Kidney (tissue), 14 donors: Measurements from ENCODE around the gene TMBIM1. TPM values are rescaled to one million over a fixed set of nuclear protein-coding genes. Genes with fewer than 3 reads are reported as not detected.

ENCODE experiments used
- DNase-seq, 5 donors: peaks; one replicate each; pipeline ENCODE4 v3.0.0-alpha.2; 2013 to 2020
- FAIRE-seq: peaks from 2 replicates; lab custom pipeline; 2012; peaks lifted over from hg19 to GRCh38; lab: Jason Lieb, UNC
- H3K27ac ChIP-seq, 2 donors: one replicate each; pipeline ENCODE4 v1.7.0; 2013; ENCODE audit warnings: low read depth in 2 of 2, low read length in 2 of 2, inconsistent platforms in 1 of 2
- H3K27me3 ChIP-seq: one replicate; pipeline ENCODE4 v1.7.1; 2013; ENCODE audit warnings: low read length, inconsistent platforms; ENCODE audit not compliant: control insufficient read depth, insufficient read depth
- H3K36me3 ChIP-seq, 3 donors: one replicate each; pipeline versions ENCODE4 v1.7.0 to v1.7.1; 2013; ENCODE audit warnings: low read length in 3 of 3, control low read depth in 1 of 3, inconsistent platforms in 1 of 3; ENCODE audit not compliant: insufficient read depth in 3 of 3, control insufficient read depth in 2 of 3
- H3K4me1 ChIP-seq, 3 donors: one replicate each; pipeline versions ENCODE4 v1.7.0 to v1.7.1; 2013; ENCODE audit warnings: low read length in 3 of 3, inconsistent platforms in 1 of 3, low read depth in 1 of 3; ENCODE audit not compliant: control insufficient read depth in 2 of 3, insufficient read depth in 2 of 3
- H3K4me3 ChIP-seq, 3 donors: one replicate each; pipeline versions ENCODE4 v1.7.0 to v1.8.1; 2013; ENCODE audit warnings: low read length in 3 of 3, control low read depth in 1 of 3, inconsistent platforms in 1 of 3
- H3K9ac ChIP-seq, 3 donors: one replicate each; pipeline versions ENCODE4 v1.7.0 to v1.7.1; 2013; ENCODE audit warnings: low read length in 3 of 3, control low read depth in 1 of 3, inconsistent platforms in 1 of 3
- H3K9me3 ChIP-seq, 3 donors: one replicate each; pipeline versions ENCODE4 v1.7.0 to v1.7.1; 2013; ENCODE audit warnings: low read length in 3 of 3, control low read depth in 1 of 3, inconsistent platforms in 1 of 3; ENCODE audit not compliant: control insufficient read depth in 2 of 3, insufficient read depth in 1 of 3
- CTCF ChIP-seq: IDR thresholded peaks from 3 replicates; pipeline ENCODE4 v1.5.1; 2012; ENCODE audit warnings: mild to moderate bottlenecking, moderate library complexity, borderline replicate concordance; ENCODE audit not compliant: insufficient read depth; ENCODE audit errors: extremely low read depth
- intact Hi-C: fragments of 100-400 bp; cut with DNase I; formaldehyde crosslinking; loops from one replicate; pipeline ENCODE4 v1.11.1; 2022
- polyA plus RNA-seq: library from polyadenylated mRNA; stranded (reverse); fragments of 350-450 nt; fragmentation: Illumina TruSeq; extraction: RNeasy Lipid Tissue Mini Kit (QIAGEN cat#74804); gene quantifications from one replicate; pipeline ENCODE4 v1.2.3, GENCODE V29; 2014; ENCODE audit warnings: low read depth, low replicate concordance; ENCODE audit not compliant: insufficient read depth
- total RNA-seq: library from RNA; stranded (reverse); fragmentation: NEBNext Ultra II Directional; extraction: Animal tissue kit (Norgen Biotek cat#: 25700); gene quantifications from one replicate; pipeline ENCODE4 v1.2.1, GENCODE V29; 2021
- donor health status: control.
- donor health status: control.
- donor health status: control.
- donor health status: control.
- donor health status: control.
- donor health status: DM: yes; HTN: yes; CAD: no.
- donor health status: Normal renal cell carcinoma (clear cell type).

The TMBIM1 gene
- total and polyA plus RNA-seq, 2 donors from 2014 or later: 130 to 217 TPM

GRCh38 chr2:218245214-218245613 lies 47.1 kb downstream of the TMBIM1 start:
- Histone ChIP-seq H3K27me3 (no peaks in the 10 kb centered on the region), H3K4me3 (no peak overlapping the region), H3K9ac (no peak overlapping the region), H3K36me3 (peaks cover 17 to 63% (median 35%) of the 10 kb centered on the region in 3 donors), H3K9me3 (no peaks in the 10 kb centered on the region), H3K27ac (no peak overlapping the region), H3K4me1 (no peaks in the 10 kb centered on the region)
- FAIRE-seq: no peak
- intact Hi-C loops: no loop called here
- no peak for DNase-seq
- no peak for TF ChIP-seq CTCF

- TF ChIP-seq CTCF: no peak
- H3K36me3 ChIP-seq: peaks cover 16 to 63% (median 30%) of the 10 kb centered on the region in 3 donors
- no peak overlapping the region for H3K9ac ChIP-seq
- no peak for FAIRE-seq
- no peak for DNase-seq
- no peak overlapping the region for H3K4me3 ChIP-seq
- no peaks in the 10 kb centered on the region for H3K9me3 ChIP-seq
- intact Hi-C loops: no loop called here
- H3K27me3 ChIP-seq: no peaks in the 10 kb centered on the region
- no peak overlapping the region for H3K27ac ChIP-seq
- H3K4me1 ChIP-seq: no peaks in the 10 kb centered on the region
Observed at GRCh38 chr2:218244665-218245064, 47.6 kb downstream of the TMBIM1 start.

GRCh38 chr2:218244204-218244603 lies 48.1 kb downstream of the TMBIM1 start:
- Histone ChIP-seq H3K27ac (no peak overlapping the region), H3K9me3 (no peaks in the 10 kb centered on the region), H3K27me3 (no peaks in the 10 kb centered on the region), H3K9ac (no peak overlapping the region), H3K4me1 (no peaks in the 10 kb centered on the region), H3K36me3 (peaks cover 16 to 62% (median 27%) of the 10 kb centered on the region in 3 donors), H3K4me3 (no peak overlapping the region)
- DNase-seq: no peak
- FAIRE-seq: no peak
- no peak for TF ChIP-seq CTCF
- intact Hi-C loops: no loop called here

- no peak for TF ChIP-seq CTCF
- H3K27ac ChIP-seq: no peak overlapping the region
- FAIRE-seq (no peak), DNase-seq (no peak)
- H3K36me3 ChIP-seq: peaks cover 6 to 61% (median 13%) of the 10 kb centered on the region in 3 donors
- H3K27me3 ChIP-seq: no peaks in the 10 kb centered on the region
- intact Hi-C loops: no loop called here
- H3K4me3 ChIP-seq: no peak overlapping the region
- H3K9me3 ChIP-seq: no peaks in the 10 kb centered on the region
- H3K9ac ChIP-seq: no peak overlapping the region
- H3K4me1 ChIP-seq: no peaks in the 10 kb centered on the region
Observed at GRCh38 chr2:218238887-218239286, 53.4 kb downstream of the TMBIM1 start.
